ENCODE measurements around the gene TEX53.
A peak's percentile ranks its signal among the peaks of the same experiment; 100 is the strongest.

The TEX53 gene

GRCh38 chr9:114678130-114678529, 20.5 kb upstream of the TEX53 start:
- ATAC-seq = no peak
- TF ChIP-seq POU6F1 (CRISPR knock-in tag; IDR thresholded peaks at IDR 0.05; ENCODE audit: borderline replicate concordance, low read depth) (no peak), ARNTL (CRISPR knock-in tag; IDR thresholded peaks at IDR 0.05; ENCODE audit: borderline replicate concordance, low read depth) (no peak), SNAI2 (CRISPR knock-in tag; IDR thresholded peaks at IDR 0.05) (no peak), ESRRG (CRISPR knock-in tag; IDR thresholded peaks at IDR 0.05) (no peak), PPARA (CRISPR knock-in tag; IDR thresholded peaks at IDR 0.05; ENCODE audit: borderline replicate concordance) (no peak), TSHZ2 (CRISPR knock-in tag; IDR thresholded peaks at IDR 0.05) (no peak), ZNF565 (CRISPR knock-in tag; conservative IDR thresholded peaks at IDR 0.05; ENCODE audit: low read depth) (no peak), TCF4 (CRISPR knock-in tag; IDR thresholded peaks at IDR 0.05; ENCODE audit: borderline replicate concordance) (no peak), ZC3H10 (CRISPR knock-in tag; IDR thresholded peaks at IDR 0.05) (no peak), BACH2 (CRISPR knock-in tag; IDR thresholded peaks at IDR 0.05; ENCODE audit: borderline replicate concordance) (no peak), PATZ1 (CRISPR knock-in tag; IDR thresholded peaks at IDR 0.05; ENCODE audit: borderline replicate concordance) (no peak), OSR1 (CRISPR knock-in tag; IDR thresholded peaks at IDR 0.05) (no peak), ZFP3 (CRISPR knock-in tag; IDR thresholded peaks at IDR 0.05) (no peak), ZNF70 (CRISPR knock-in tag; IDR thresholded peaks at IDR 0.05) (no peak), GLIS3 (CRISPR knock-in tag; IDR thresholded peaks at IDR 0.05) (no peak), CSRNP3 (CRISPR knock-in tag; IDR thresholded peaks at IDR 0.05) (no peak), ZFP30 (CRISPR knock-in tag; IDR thresholded peaks at IDR 0.05) (no peak), ZNF8 (CRISPR knock-in tag; IDR thresholded peaks at IDR 0.05) (no peak), RARB (CRISPR knock-in tag; IDR thresholded peaks at IDR 0.05) (no peak)

GRCh38 chr9:114677418-114677817, 19.8 kb upstream of the TEX53 start:
- TF ChIP-seq CREB5 (CRISPR knock-in tag; IDR thresholded peaks at IDR 0.05; ENCODE audit: low read depth) (no peak), POU6F1 (CRISPR knock-in tag; IDR thresholded peaks at IDR 0.05; ENCODE audit: borderline replicate concordance, low read depth) (peak; percentile 66; the same call in 1 of the 2 replicates), ISL1 (CRISPR knock-in tag; IDR thresholded peaks at IDR 0.05) (peak; percentile 64)

More at GRCh38 chr9:114677418-114677817, 19.8 kb upstream of the TEX53 start:
- ATAC-seq = peak; percentile 86

All from SK-N-SH treated with all-trans-retinoic acid at 6 μM for 48 hours (cell line).